Adrenal gland (tissue), 12 donors: ENCODE results near the gene AGPAT3. TPM values are rescaled to one million over a fixed set of nuclear protein-coding genes. Genes with fewer than 3 reads are reported as not detected.

ENCODE experiments used
- DNase-seq, 7 donors: peaks; one replicate each; pipeline ENCODE4 v3.0.0-alpha.2; 2019 to 2020
- H3K27ac ChIP-seq, 5 donors: fragments of 200-600 bp; sonication (generic) in 4 of 5; 1 replicate in 3 of 5; 2 replicates in 2 of 5; pipeline versions ENCODE4 v1.5.1 to v1.8.0; 2016 to 2020; ENCODE audit warnings: mild to moderate bottlenecking in 1 of 5
- H3K27me3 ChIP-seq: fragments of 200-600 bp; 2 replicates; pipeline ENCODE4 v1.8.0; 2021
- H3K36me3 ChIP-seq, 2 donors: fragments of 200-600 bp; replicated peaks in 1 of 2; 1 replicate in 1 of 2; 2 replicates in 1 of 2; pipeline versions ENCODE4 v1.5.1 to v1.8.0; 2018 to 2022
- H3K4me1 ChIP-seq, 2 donors: fragments of 200-600 bp; replicated peaks in 1 of 2; 1 replicate in 1 of 2; 2 replicates in 1 of 2; pipeline versions ENCODE4 v1.5.1 to v1.8.0; 2018 to 2021
- H3K4me3 ChIP-seq, 4 donors: fragments of 200-600 bp; sonication (generic) in 3 of 4; one replicate each; pipeline ENCODE4 v1.5.1; 2016 to 2018
- H3K9me3 ChIP-seq, 3 donors: fragments of 200-600 bp; sonication (generic) in 1 of 3; replicated peaks in 1 of 3; 1 replicate in 2 of 3; 2 replicates in 1 of 3; pipeline versions ENCODE4 v1.5.1 to v1.8.0; 2016 to 2021
- CTCF ChIP-seq, 6 experiments: fragments of 450-650 bp in 4 of 6; fragments of 200-600 bp in 2 of 6; sonication (generic) in 1 of 6; IDR thresholded peaks; 1 replicate in 5 of 6; 2 replicates in 1 of 6; pipeline versions ENCODE4 v1.5.1 to v1.8.0; 2016 to 2021; ENCODE audit warnings: antibody characterized with exemption in 6 of 6, mild to moderate bottlenecking in 2 of 6, moderate library complexity in 1 of 6
- POLR2A ChIP-seq, 2 donors: fragments of 450-650 bp; IDR thresholded peaks; one replicate each; pipeline ENCODE4 v1.6.1; 2017; ENCODE audit warnings: antibody characterized with exemption in 2 of 2, mild to moderate bottlenecking in 2 of 2, moderate library complexity in 1 of 2
- WGBS, 4 donors: extraction: QIAGEN DNeasy Blood & Tissue Kit in 2 of 4; methylation state at CpG; one replicate each; pipeline versions ENCODE4 v1.1.5 to v1.1.7; 2013 to 2017; 5-methylcytosine and 5-hydroxymethylcytosine counted together
- intact Hi-C, 2 donors: fragments of 100-400 bp; cut with DNase I; formaldehyde crosslinking; loops; one replicate each; pipeline versions ENCODE4 v1.14.1 to v1.15.0; 2022 to 2023
- polyA plus RNA-seq, 3 donors: library from polyadenylated mRNA; stranded (reverse); fragments of 200-250 nt in 2 of 3; fragments of 350-450 nt in 1 of 3; fragmentation: Illumina TruSeq in 1 of 3; extraction: RNeasy Lipid Tissue Mini Kit (QIAGEN cat#74804) in 1 of 3; gene quantifications; one replicate each; pipeline ENCODE4 v1.2.3, GENCODE V29; 2013 to 2014
- total RNA-seq, 9 donors: library from RNA; depleted of rRNA in 4 of 9; stranded (reverse); fragments of >200 nt in 4 of 9; fragments of 120-200 nt in 1 of 9; fragmentation: NEBNext Ultra II Directional in 1 of 9; extraction: Animal tissue kit (Norgen Biotek cat#: 25700) in 1 of 9; gene quantifications; one replicate each; pipeline versions ENCODE4 v1.1.0 to v1.2.4, GENCODE V29; 2013 to 2023
- donor health status: healthy with polysubstance abuse.
- donor health status: Bipolar disorder and iron deficiency.
- donor health status: DM: yes; HTN: yes; CAD: no.
- donor health status: DM: no; HTN: no; CAD: no.
- donor health status: DM: no; HTN: no; CAD: no.
- donor health status: DM: yes; HTN: yes; CAD: no.

The AGPAT3 gene
- total and polyA plus RNA-seq, 12 donors: 25.3 to 88.9 (median 47.8) TPM

- Histone ChIP-seq H3K36me3 (no peaks in the 10 kb centered on the region), H3K27ac (no peak overlapping the region), H3K4me3 (no peak overlapping the region), H3K4me1 (peaks cover 0 to 19% of the 10 kb centered on the region in 2 donors), H3K9me3 (no peaks in the 10 kb centered on the region), H3K27me3 (no peaks in the 10 kb centered on the region)
- WGBS, 4 donors: 95 to 100% (median 99%) methylated on average over 3 of the region's 3 CpGs
- peak in 1 of 7 donors; percentile 10 for DNase-seq
- TF ChIP-seq POLR2A (IDR thresholded peaks at IDR 0.05) (no peak), CTCF (IDR thresholded peaks at IDR 0.05) (no peak)
- intact Hi-C loops: loop anchor here in 1 of 2 donors (5.0 kb wide), 1 partner anchor 36 kb away; no protein-coding TSS in a partner anchor
Observed at GRCh38 chr21:43912910-43913309, 47.9 kb downstream of the AGPAT3 start.

DNA sequence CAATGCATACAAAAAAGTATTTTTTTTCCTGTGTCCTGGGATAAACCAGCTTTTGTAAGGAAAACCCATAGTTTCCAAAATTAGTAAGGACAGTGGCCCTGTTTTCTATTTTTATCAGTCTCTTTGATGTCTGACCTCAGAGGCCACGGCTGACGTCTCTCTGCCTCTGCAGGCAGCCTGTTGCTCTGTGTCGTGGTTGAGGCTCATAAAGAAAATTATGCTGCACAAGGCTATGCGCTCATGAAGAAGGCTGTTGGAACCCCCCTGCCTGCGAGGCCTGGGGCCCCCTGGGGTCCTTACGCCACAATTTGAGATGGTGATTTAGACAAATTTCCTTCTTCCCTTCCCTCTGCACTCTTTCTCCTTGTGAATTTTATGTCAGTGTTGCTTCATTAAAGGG, 48.9 kb downstream of the AGPAT3 start:
- WGBS, 4 donors: 21 to 33% (median 26%) methylated on average over 6 of the region's 6 CpGs
- Histone ChIP-seq H3K27ac (peak overlapping the region in 4 of 5 donors; percentile 42 to 59 (median 52)), H3K4me1 (peaks cover 0 to 19% of the 10 kb centered on the region in 2 donors), H3K4me3 (no peak overlapping the region), H3K9me3 (no peaks in the 10 kb centered on the region), H3K36me3 (no peaks in the 10 kb centered on the region), H3K27me3 (no peaks in the 10 kb centered on the region)
- no peak for TF ChIP-seq CTCF (IDR thresholded peaks at IDR 0.05)
- TF ChIP-seq POLR2A (IDR thresholded peaks at IDR 0.05): no peak
- intact Hi-C loops: loop anchor here in 1 of 2 donors (5.0 kb wide), 1 partner anchor 37 kb away; no protein-coding TSS in a partner anchor
- peak; percentile 74 to 89 (median 77) for DNase-seq

DNA sequence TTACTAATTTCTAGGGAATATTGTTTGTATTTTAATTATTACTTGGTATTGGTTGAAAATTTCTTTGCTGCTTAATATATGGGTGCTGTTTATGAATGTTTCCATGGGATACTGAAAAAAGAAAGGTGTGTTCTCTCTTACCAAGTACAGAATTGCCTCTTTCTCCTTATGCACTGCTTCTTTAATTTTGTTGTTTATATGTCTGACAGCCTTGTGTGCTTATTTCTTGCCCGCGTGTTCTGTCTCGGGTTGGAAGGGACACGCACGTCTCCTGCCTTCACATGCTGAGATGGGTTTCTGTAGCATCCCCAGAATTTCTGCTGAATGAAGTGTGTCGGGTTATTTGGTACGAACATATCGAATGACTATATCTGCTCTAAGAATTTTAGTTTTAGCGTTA, 51.1 kb downstream of the AGPAT3 start:
- peak in 1 of 7 donors; percentile 11 for DNase-seq

More for the DNA sequence above, 51.1 kb downstream of the AGPAT3 start:
- Histone ChIP-seq H3K36me3 (no peaks in the 10 kb centered on the region), H3K4me1 (peaks cover 0 to 19% of the 10 kb centered on the region in 2 donors), H3K27me3 (no peaks in the 10 kb centered on the region), H3K9me3 (no peaks in the 10 kb centered on the region), H3K27ac (no peak overlapping the region), H3K4me3 (no peak overlapping the region)
- TF ChIP-seq POLR2A (IDR thresholded peaks at IDR 0.05) (no peak), CTCF (IDR thresholded peaks at IDR 0.05) (no peak)
- WGBS, 4 donors: 80 to 88% (median 83%) methylated on average over 9 of the region's 9 CpGs
- intact Hi-C loops: no loop called here
